T-helper 22 cell (primary cell): ENCODE data around the gene SPATA32.

Experiments
- DNase-seq: peaks from one replicate; pipeline ENCODE4 v3.0.0-alpha.2; 2020; ENCODE audit warnings: low read depth

Gene SPATA32

GRCh38 chr17:45293413-45294211 is 31.7 kb upstream of the SPATA32 start:
- DNase-seq = no peak

GRCh38 chr17:45292696-45293412 is 31.0 kb upstream of the SPATA32 start:
- DNase-seq = no peak

- no peak for DNase-seq
These were observed 29.4 kb upstream of the SPATA32 start for GRCh38 chr17:45291171-45291805.

- DNase-seq = no peak
These were observed 28.4 kb upstream of the SPATA32 start for GRCh38 chr17:45290269-45290765.

GRCh38 chr17:45289301-45290268 is 27.7 kb upstream of the SPATA32 start:
- DNase-seq = no peak

GRCh38 chr17:45288825-45289224 is 26.9 kb upstream of the SPATA32 start:
- DNase-seq = no peak

- DNase-seq = no peak
These were observed 25.9 kb upstream of the SPATA32 start for GRCh38 chr17:45287526-45288500.

GRCh38 chr17:45286286-45286685 is 24.4 kb upstream of the SPATA32 start:
- no peak for DNase-seq

GRCh38 chr17:45284176-45285140 is 22.6 kb upstream of the SPATA32 start:
- no peak for DNase-seq

GRCh38 chr17:45283711-45284110 is 21.8 kb upstream of the SPATA32 start:
- no peak for DNase-seq

GRCh38 chr17:45282683-45283644 is 21.1 kb upstream of the SPATA32 start:
- DNase-seq = no peak

GRCh38 chr17:45279898-45280297 is 18.0 kb upstream of the SPATA32 start:
- no peak for DNase-seq

- DNase-seq = no peak
These were observed 16.1 kb upstream of the SPATA32 start for GRCh38 chr17:45277992-45278391.

GRCh38 chr17:45277216-45277849 is 15.4 kb upstream of the SPATA32 start:
- peak; percentile 71 for DNase-seq

- no peak for DNase-seq
These were observed 14.1 kb upstream of the SPATA32 start for GRCh38 chr17:45276031-45276430.

- no peak for DNase-seq
These were observed 12.1 kb upstream of the SPATA32 start for GRCh38 chr17:45274033-45274432.

- no peak for DNase-seq
These were observed 11.7 kb upstream of the SPATA32 start for GRCh38 chr17:45273551-45273957.
